Measurements from ENCODE around the gene FRY.

The FRY gene

GRCh38 chr13:32001769-32002168 is 29.8 kb upstream of the FRY start:
- Histone ChIP-seq H3K36me3 (no peaks in the 10 kb centered on the region), H3K9me3 (ENCODE audit: severe bottlenecking) (no peaks in the 10 kb centered on the region), H3K27me3 (ENCODE audit: insufficient read depth, low read depth, severe bottlenecking) (no peaks in the 10 kb centered on the region), H3K27ac (no peak overlapping the region), H3K4me3 (ENCODE audit: low read depth, low read length) (no peak overlapping the region)
- DNase-seq, result no peak
- TF ChIP-seq, protein P1, sequence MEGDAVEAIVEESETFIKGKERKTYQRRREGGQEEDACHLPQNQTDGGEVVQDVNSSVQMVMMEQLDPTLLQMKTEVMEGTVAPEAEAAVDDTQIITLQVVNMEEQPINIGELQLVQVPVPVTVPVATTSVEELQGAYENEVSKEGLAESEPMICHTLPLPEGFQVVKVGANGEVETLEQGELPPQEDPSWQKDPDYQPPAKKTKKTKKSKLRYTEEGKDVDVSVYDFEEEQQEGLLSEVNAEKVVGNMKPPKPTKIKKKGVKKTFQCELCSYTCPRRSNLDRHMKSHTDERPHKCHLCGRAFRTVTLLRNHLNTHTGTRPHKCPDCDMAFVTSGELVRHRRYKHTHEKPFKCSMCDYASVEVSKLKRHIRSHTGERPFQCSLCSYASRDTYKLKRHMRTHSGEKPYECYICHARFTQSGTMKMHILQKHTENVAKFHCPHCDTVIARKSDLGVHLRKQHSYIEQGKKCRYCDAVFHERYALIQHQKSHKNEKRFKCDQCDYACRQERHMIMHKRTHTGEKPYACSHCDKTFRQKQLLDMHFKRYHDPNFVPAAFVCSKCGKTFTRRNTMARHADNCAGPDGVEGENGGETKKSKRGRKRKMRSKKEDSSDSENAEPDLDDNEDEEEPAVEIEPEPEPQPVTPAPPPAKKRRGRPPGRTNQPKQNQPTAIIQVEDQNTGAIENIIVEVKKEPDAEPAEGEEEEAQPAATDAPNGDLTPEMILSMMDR (IDR thresholded peaks at IDR 0.05; ENCODE audit: low read depth, low read length), result no peak

DNA sequence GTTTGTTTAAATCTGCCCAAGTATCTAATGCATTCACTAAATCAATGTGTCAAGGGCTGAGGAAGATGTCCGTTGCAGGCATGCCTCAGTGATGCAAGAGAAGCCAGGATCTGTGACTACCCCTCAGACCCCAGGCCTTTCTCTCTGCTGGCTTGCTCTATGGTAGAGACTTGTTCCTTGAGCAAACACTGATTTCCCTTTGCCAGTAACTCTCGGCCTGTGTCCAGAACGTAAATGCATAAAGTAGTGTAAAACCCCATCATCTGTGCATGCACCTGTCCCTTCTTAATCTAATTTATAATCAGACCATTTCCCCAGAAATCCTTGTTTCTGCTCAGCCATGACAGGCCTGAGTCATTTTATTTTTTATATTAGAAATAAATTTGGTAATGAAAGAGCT is 28.7 kb upstream of the FRY start:
- DNase-seq, result no peak
- Histone ChIP-seq H3K27ac (no peak overlapping the region), H3K36me3 (no peaks in the 10 kb centered on the region), H3K27me3 (ENCODE audit: insufficient read depth, low read depth, severe bottlenecking) (no peaks in the 10 kb centered on the region), H3K9me3 (ENCODE audit: severe bottlenecking) (no peaks in the 10 kb centered on the region), H3K4me3 (ENCODE audit: low read depth, low read length) (no peak overlapping the region)
- TF ChIP-seq, protein P1 (IDR thresholded peaks at IDR 0.05; ENCODE audit: low read depth, low read length), result no peak

DNA sequence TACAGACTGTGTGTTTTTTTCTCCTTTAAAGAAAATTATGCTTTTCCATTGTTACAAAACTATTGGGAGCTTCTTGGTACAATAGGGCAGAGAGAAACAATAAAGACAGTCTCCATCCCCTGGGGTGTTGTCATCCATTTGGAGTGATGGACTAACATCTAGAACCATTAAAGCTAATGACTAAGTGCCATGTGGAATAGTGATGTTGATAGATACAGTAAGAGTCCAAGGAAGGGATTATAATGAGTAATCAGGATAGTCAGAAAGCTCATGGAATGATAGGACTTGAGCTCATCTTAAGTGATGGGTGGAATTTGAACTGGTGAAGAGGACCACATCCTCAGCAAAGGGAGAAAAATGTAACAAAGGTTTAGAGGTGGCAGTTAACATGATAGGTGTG is 24.1 kb upstream of the FRY start:
- TF ChIP-seq, protein P1 (IDR thresholded peaks at IDR 0.05; ENCODE audit: low read depth, low read length), result no peak
- Histone ChIP-seq H3K27ac (no peak overlapping the region), H3K27me3 (ENCODE audit: insufficient read depth, low read depth, severe bottlenecking) (no peaks in the 10 kb centered on the region), H3K9me3 (ENCODE audit: severe bottlenecking) (no peaks in the 10 kb centered on the region), H3K4me3 (ENCODE audit: low read depth, low read length) (no peak overlapping the region), H3K36me3 (no peaks in the 10 kb centered on the region)
- no peak for DNase-seq

DNA sequence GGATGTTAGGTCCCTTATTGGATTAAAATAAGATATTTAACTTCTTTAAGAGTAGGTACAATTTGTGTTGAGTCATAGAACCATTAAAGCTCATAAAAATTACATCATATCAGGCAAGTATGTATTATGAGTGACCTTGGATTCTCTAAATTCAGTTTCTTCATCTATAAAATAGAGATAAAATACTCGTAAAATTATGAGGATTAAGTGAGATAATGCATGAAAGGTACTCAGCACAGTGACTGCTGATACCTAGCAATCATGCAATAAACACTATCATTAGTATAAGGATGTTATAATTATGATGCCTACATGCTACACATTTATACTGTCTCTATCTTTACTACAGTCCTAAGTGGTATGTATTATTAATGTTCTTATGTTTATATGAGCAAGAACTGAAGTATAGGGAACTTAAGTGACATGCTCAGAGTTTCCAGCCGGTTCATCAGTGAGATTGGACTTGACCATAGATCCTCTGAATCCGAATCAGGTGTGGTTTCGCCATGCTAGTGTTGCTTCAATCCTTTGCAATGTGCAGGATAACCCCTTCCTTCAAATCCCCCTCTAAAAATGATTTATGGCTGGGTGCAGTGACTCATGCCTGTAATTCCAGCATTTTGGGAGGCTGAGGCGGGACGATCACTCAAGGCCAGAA is 22.9 kb upstream of the FRY start:
- Histone ChIP-seq H3K27me3 (ENCODE audit: insufficient read depth, low read depth, severe bottlenecking) (no peaks in the 10 kb centered on the region), H3K27ac (no peak overlapping the region), H3K9me3 (ENCODE audit: severe bottlenecking) (no peaks in the 10 kb centered on the region), H3K4me3 (ENCODE audit: low read depth, low read length) (no peak overlapping the region), H3K36me3 (no peaks in the 10 kb centered on the region)
- DNase-seq, result no peak
- TF ChIP-seq, protein P1 (IDR thresholded peaks at IDR 0.05; ENCODE audit: low read depth, low read length), result no peak

DNA sequence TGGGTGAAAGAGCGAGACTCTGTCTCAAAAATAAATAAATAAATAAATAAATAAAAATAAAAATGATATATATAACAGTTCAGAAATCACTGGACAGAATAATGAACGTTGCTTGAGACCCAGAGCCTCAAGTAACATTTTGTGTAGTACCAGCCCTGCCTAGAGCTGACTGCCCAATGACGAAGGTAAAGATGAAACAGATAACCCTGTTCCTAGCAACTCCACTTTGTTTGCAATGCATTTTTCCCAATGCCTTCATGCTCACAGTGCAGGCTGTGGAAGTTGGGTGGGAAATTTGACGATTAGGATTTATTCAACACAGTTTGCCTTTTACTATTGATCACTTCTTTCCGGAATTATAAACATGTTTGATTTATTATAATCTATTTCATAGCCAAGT is 22.2 kb upstream of the FRY start:
- DNase-seq, result no peak
- no peaks in the 10 kb centered on the region for H3K27me3 ChIP-seq (ENCODE audit: insufficient read depth, low read depth, severe bottlenecking)
- H3K9me3 ChIP-seq (ENCODE audit: severe bottlenecking), result no peaks in the 10 kb centered on the region
- TF ChIP-seq, protein P1 (IDR thresholded peaks at IDR 0.05; ENCODE audit: low read depth, low read length), result no peak
- no peaks in the 10 kb centered on the region for H3K36me3 ChIP-seq
- H3K27ac ChIP-seq, result no peak overlapping the region
- no peak overlapping the region for H3K4me3 ChIP-seq (ENCODE audit: low read depth, low read length)

DNA sequence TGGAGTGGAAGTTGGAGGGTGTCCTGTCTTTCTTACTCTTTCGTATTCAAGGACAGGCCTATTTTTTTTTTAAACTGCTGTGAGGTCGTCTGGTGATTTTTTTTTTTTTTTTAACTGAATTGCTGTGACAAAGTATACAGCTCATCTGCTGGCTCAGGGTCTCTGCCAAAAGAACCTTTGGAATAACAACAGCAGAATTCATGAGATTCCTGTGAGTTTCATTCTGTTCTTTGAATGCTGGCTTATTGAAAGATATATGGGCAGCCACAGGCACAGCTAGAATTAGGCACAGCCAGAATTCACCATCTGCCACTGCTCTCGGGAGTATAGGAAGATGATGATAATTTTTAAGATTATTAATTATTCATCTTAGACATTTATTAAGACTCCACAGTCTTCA is 21.4 kb upstream of the FRY start:
- no peak overlapping the region for H3K27ac ChIP-seq
- no peaks in the 10 kb centered on the region for H3K27me3 ChIP-seq (ENCODE audit: insufficient read depth, low read depth, severe bottlenecking)
- no peaks in the 10 kb centered on the region for H3K9me3 ChIP-seq (ENCODE audit: severe bottlenecking)
- DNase-seq, result no peak
- H3K4me3 ChIP-seq (ENCODE audit: low read depth, low read length), result no peak overlapping the region
- TF ChIP-seq, protein P1 (IDR thresholded peaks at IDR 0.05; ENCODE audit: low read depth, low read length), result no peak
- H3K36me3 ChIP-seq, result no peaks in the 10 kb centered on the region

All from WERI-Rb-1 (cell line).